A549 treated with Hydrocortisone at 1 μM for 4 hours (cell line): ENCODE data around the gene KLHDC8A. TPM values are rescaled to one million over a fixed set of nuclear protein-coding genes. Genes with fewer than 3 reads are reported as not detected.

Experiments used
- total RNA-seq: library from RNA; stranded (reverse); fragments of 200-300 nt; extraction: Qiagen RNA extraction; gene quantifications from 5 replicates; pipeline ENCODE4 v1.2.3, GENCODE V29; 2022

The KLHDC8A gene, protein sequence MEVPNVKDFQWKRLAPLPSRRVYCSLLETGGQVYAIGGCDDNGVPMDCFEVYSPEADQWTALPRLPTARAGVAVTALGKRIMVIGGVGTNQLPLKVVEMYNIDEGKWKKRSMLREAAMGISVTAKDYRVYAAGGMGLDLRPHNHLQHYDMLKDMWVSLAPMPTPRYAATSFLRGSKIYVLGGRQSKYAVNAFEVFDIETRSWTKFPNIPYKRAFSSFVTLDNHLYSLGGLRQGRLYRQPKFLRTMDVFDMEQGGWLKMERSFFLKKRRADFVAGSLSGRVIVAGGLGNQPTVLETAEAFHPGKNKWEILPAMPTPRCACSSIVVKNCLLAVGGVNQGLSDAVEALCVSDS
- total RNA-seq = 0.55 to 1.2 TPM (median 0.75 TPM) in 5 replicates

DNA sequence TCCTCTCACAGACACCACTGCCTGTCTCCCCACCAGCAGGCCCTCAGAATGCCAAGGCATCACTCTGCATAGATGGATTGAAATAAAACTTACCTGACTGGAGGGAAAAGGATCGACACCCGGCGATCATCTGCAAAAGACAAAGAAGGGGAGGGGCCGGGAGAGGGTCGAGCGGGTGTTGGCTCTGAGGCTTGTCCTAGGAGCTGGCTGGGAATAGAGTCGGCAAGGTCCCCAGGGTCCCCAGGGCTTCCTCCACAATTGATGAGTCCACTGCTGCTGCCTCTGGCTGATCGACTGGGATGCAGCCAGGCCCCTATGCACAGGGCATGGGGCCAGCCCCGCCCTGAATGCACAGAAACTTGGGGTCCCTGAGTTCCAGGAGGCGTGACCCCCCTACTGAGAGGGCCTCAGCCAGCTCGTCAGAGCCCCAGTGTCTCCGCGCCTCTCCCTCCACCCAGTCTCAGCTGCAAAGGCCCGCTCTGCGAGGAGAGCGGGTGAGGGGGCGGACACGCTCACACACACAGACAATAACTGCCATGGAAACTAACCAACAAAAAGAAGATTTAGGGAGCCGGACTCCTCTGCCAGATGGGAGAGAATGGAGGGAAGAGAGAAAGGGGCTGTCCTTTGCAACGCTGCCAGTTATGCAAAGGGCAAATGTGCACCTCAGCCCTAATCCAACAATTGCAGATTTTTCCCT is at the start of gene KLHDC8A:
TSS of gene KLHDC8A (minus strand) at position 483 of the 700 bp plus-strand sequence. CDS start 13,318 bp downstream, outside the sequence.

DNA sequence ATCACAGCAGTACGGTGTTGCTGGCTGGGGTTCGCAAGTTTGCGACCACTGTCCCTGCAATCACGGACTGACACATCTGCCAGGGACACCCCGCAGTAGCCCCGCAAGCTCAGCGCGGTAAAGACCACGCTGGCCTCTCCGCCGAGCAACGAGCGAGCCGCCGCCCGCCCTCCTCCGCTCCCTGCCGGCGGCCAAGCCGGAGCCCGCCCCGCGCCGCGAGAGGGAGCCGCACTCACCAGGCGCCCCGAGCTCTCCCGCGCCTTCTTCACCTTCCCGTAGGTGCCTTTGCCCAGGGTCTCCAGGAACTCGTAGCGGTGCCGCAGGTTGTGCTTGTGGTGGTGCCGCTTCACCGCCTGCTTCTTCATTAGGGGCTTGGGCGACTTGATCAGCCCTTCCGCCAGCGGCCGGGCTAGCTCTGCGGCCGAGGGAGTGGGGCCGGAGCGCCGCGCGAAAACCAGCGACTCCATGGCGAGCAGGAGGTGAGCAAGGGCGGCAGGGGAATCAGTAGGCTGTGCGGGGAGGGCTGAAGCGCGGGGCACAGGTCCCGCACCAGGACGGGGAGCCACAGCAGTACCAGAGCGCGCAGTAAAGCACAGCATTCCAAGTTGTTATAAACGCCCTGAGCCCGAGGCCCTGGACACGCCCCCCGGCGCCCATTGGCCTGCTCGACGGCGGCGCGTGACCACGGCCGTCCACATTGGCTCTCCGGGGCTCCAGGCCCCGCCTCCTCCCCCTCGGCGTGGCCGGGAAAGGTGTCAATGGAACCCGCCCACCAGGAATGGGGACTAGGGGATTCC is 35.4 kb downstream of the KLHDC8A start, which contains the start of gene NUAK2:
TSS of gene NUAK2 (minus strand) at position 584 of the 797 bp plus-strand sequence. CDS start at position 467, 117 bp downstream.

Other genes with a start within 250 kb of the KLHDC8A start
- 11.2 to 16.5 TPM (median 11.5 TPM) in 5 replicates for gene RBBP5, start 234.9 kb downstream of the KLHDC8A start, total RNA-seq
- 6.9 to 10.7 TPM (median 8.6 TPM) in 5 replicates for gene DSTYK, start 145.2 kb downstream of the KLHDC8A start, total RNA-seq
- gene TMCC2, start 129.0 kb downstream of the KLHDC8A start, total RNA-seq = 1.2 to 1.9 TPM (median 1.5 TPM) in 5 replicates
- 25.4 to 29.7 TPM (median 28.4 TPM) in 5 replicates for gene NUAK2, start 35.2 kb downstream of the KLHDC8A start, total RNA-seq
- not detected in 5 replicates for gene LEMD1, start 65.1 kb upstream of the KLHDC8A start, total RNA-seq
- 0.03 to 0.06 TPM in 2 of 5 replicates, not detected in the others for gene BLACAT1, start 99.1 kb upstream of the KLHDC8A start, total RNA-seq
- gene CDK18, start 147.7 kb upstream of the KLHDC8A start, total RNA-seq = 0.67 to 1.0 TPM (median 0.83 TPM) in 5 replicates